Cardiac fibroblast (primary cell): ENCODE measurements around the gene ULK4.

Experiments used
- DNase-seq, 2 donors: peaks; one replicate each; pipeline versions ENCODE4 v3.0.0 to v3.0.0-alpha.2; 2010; ENCODE audit warnings: low read depth in 2 of 2
- H3K4me3 ChIP-seq, 2 donors: replicated peaks in 1 of 2; 1 replicate in 1 of 2; 2 replicates in 1 of 2; pipeline ENCODE4 v1.5.1; 2011; ENCODE audit warnings: low read depth in 2 of 2, low read length in 2 of 2, mild to moderate bottlenecking in 2 of 2, moderate library complexity in 1 of 2
- TF ChIP-seq, protein P1 (sequence below): IDR thresholded peaks from one replicate; pipeline ENCODE4 v1.5.1; 2011; ENCODE audit warnings: low read depth, mild to moderate bottlenecking, low read length, inconsistent platforms

The ULK4 gene

DNA sequence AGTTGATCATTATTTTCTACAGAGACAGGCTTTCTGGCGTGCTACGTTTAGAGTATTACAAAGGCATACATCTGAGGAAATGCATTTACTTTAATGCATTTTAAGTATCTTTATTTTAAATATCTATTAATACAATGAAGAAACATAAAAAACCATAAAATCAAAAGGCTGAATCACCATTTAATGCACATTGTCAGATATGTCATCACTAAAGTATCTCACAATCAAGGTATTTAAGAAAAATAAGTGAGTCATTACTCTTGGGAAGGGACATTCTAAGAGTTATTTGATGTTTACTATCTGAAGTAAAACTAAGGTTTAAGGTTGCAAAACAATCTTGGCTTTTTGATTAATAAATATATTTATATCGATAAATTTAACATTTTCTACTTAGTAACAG, 660.4 kb downstream of the ULK4 start:
- no peak overlapping the region for H3K4me3 ChIP-seq
- TF ChIP-seq, protein P1, sequence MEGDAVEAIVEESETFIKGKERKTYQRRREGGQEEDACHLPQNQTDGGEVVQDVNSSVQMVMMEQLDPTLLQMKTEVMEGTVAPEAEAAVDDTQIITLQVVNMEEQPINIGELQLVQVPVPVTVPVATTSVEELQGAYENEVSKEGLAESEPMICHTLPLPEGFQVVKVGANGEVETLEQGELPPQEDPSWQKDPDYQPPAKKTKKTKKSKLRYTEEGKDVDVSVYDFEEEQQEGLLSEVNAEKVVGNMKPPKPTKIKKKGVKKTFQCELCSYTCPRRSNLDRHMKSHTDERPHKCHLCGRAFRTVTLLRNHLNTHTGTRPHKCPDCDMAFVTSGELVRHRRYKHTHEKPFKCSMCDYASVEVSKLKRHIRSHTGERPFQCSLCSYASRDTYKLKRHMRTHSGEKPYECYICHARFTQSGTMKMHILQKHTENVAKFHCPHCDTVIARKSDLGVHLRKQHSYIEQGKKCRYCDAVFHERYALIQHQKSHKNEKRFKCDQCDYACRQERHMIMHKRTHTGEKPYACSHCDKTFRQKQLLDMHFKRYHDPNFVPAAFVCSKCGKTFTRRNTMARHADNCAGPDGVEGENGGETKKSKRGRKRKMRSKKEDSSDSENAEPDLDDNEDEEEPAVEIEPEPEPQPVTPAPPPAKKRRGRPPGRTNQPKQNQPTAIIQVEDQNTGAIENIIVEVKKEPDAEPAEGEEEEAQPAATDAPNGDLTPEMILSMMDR, result no peak
- peak in 1 of 2 donors; percentile 65 for DNase-seq

DNA sequence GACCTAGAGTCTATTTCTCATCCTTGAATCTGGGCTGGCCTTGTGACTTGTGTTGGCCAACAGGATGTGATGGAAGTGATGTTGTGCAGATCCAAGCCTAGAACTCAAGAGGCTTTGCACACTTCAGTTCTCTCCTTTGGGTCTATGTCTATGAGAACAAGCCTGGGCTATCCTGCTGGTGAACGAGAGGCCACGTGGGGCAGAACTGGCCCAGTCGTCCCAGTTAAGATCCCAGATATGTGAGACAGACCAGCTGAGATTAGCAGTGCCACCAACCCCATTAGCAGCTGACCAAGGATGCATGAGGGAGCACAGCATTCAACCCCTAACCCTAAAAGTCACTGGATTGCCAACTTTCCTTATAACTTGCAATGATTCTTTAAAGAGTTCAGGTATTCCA, 662.9 kb downstream of the ULK4 start:
- no peak for DNase-seq
- TF ChIP-seq, protein P1, result no peak
- no peak overlapping the region for H3K4me3 ChIP-seq

DNA sequence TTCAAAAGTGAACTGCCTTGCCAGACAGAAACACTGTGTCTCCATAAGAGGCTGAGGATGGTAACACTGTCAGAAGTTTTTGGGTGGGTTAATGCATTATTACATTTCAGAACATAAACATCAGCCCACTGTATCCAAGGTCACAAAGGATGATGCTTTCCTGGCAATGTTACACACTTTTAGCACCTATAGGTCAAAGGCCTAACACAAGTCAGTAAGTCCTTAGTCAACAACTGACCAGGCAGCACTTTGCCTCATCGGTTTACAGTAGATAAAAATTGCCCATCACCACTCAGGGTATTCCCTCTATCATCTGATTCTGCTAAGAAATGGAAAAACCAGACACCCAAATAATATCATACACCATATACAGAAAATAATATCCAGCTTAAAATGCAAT, 664.2 kb downstream of the ULK4 start:
- DNase-seq, result no peak
- TF ChIP-seq, protein P1, result no peak
- H3K4me3 ChIP-seq, result no peak overlapping the region

DNA sequence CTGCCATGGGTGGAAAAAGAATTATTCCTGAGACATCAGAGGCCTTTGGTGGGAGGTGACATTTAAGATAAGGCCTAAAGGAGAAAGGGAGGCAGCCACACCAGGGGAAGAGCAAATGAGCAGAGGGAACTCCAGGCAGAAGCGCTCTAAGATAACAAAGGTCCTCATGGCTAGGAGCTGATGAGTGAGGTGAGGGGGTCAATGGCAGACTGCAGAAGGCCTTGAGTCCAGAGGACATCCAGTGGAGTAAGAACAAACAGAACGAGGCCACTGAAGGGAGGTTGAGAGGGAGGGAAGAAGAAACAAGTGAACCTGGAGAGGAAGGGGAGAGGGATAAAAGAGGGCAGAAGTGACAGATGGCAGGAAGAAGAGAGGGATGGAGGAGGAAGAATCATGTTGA, 665.3 kb downstream of the ULK4 start:
- no peak overlapping the region for H3K4me3 ChIP-seq
- TF ChIP-seq, protein P1, result no peak
- no peak for DNase-seq

DNA sequence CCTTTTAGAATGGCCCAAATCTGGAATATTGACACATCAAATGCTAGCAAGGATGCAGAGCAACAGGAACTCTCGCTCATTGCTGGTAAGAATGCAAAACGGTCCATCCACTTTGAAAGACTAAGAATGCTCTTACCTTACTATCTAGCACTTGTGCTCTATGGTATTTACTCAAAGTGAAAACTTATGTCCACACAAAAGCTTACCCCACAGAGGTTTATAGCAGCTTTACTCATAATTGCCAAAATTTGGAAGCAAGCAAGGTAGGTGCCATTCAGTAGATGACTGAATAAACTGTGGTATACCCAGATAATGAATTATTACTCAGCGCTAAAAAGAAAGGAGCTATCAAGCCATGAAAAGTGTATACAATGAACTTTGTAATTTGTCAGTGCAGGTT, 666.2 kb downstream of the ULK4 start:
- TF ChIP-seq, protein P1, result no peak

DNA sequence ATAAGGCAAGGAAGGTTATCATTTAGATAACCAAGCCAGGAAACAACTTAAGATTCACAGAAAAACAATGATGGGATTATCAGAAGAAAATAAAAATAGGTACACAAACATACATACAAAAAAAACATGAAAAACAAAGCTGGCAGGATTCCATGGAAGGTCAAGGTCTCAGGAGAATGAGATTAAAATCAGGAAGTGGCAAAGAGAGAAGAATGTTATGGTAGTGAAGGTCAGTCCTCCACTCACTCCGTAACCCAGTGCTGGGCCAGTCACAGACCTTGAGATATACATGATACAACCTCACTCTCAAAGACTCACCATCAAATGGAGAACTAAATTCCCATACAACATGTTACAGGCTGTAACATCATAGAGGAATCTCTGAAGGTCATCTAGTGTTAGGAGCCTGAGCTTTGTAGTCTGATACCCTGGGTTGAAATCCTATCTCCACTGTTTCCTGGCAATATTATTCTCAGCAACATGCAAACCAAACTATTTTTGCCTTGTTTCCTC, 668.7 kb downstream of the ULK4 start:
- no peak for DNase-seq
- H3K4me3 ChIP-seq, result no peak overlapping the region
- TF ChIP-seq, protein P1, result no peak

More for the DNA sequence above, 666.2 kb downstream of the ULK4 start:
- DNase-seq, result no peak
- H3K4me3 ChIP-seq, result no peak overlapping the region

DNA sequence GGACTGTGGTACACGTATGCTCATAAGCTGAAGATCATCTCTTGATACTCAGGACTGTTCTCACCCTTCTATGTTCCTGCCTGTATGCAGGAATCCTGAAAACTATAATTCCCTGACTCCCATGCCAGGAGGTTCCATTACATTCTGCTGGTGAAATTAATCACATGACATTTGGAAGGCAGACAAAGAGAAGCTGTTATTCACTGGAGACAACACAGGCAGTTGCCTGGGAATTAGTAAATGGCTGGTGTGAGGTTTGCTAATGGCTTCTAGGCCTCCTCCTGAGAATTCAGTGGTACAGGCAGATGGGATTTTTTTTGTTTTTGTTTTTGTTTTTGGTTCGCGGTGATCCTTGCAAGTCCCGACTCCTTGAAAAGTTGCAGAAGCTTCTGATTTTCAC, 671.2 kb downstream of the ULK4 start:
- peak in 1 of 2 donors; percentile 32 for DNase-seq
- H3K4me3 ChIP-seq, result no peak overlapping the region
- TF ChIP-seq, protein P1, result no peak
